GM18858 (cell line): ENCODE data around the gene PCED1B.

Experiments
- ATAC-seq: cut with Tn5 transposase; IDR thresholded peaks from one replicate; pipeline ENCODE4 v1.9.1; 2021; ENCODE audit not compliant: unreplicated experiment

The PCED1B gene

DNA sequence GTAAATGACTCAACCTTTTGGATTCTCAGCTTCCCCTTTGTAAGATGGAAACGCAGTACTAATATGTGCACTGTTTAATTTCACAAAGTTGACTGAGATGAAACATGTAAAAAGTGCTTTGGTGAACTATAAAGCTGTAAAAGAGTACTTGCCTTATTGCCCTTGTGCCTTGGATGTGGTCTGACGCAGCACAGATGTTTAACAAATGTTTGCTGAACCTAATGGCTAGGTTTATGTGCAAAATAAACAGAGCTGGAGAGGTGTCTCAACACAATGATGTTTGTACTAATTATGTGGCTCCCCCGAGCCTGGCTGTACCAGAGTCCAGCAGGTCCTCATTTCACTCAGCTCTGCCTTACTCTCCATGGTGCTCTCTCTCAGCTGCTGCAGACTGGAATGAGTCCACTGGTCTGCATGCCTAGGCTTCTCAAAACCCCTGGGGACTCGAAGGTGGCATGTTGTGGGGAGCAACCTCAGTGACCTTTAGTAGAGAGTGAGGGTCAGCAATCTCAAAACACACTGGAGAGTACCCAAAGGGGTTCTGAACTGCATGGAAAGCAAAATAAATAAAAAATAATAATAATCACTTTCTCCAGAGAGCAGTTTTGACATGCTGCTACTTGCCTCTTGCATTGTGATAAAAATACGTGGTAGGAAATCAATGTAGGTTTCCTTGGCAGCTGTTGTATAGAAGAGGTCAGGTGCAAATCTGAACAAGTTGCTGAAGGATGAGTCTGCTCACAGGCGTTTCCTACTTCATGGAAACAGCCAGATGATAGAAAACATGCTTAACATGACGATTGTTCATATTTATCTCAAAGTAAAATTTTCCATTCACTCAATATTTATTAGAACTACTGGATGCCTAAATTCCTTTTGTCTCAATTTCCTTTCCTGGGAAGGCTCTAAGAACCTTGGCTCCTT is 8.9 kb downstream of the PCED1B start:
- ATAC-seq, result no peak

DNA sequence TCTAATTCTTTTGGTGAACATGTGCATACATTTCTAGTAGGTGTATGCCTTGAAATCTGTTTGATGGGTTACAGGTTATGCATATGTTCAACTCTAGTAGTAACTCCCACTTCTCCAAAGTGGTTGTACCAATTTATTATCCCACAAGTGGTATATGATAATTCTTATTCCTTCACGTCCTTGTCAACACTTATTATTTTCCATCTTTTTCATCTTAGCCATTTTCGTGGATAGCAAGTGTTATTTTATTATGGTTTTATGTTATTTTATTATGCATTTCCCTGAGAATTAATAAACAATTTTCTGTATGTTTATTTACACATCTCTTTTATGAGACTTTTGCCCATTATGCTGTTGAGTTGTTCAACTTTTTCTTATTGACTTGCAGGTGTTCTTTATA is 11.6 kb downstream of the PCED1B start:
- ATAC-seq, result no peak

DNA sequence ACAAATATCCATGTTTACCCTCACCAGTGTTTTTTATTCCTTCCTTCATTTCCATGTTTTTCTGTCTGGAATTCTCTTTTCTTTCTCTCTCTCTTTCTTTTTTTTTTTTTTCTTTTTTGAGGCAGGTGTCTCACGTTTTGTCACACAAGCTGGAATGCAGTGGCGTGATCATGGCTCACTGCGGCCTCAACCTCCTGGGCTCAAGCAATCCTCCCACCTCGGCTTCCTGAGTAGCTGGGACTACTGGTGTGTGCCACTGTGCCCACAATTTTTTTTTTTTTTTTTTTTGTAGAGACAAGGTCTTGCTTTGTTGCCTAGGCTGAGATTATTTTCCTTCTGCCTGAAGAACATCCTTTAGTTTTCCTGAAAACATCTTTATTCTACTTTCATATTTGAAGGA is 15.4 kb downstream of the PCED1B start:
- ATAC-seq, result no peak

DNA sequence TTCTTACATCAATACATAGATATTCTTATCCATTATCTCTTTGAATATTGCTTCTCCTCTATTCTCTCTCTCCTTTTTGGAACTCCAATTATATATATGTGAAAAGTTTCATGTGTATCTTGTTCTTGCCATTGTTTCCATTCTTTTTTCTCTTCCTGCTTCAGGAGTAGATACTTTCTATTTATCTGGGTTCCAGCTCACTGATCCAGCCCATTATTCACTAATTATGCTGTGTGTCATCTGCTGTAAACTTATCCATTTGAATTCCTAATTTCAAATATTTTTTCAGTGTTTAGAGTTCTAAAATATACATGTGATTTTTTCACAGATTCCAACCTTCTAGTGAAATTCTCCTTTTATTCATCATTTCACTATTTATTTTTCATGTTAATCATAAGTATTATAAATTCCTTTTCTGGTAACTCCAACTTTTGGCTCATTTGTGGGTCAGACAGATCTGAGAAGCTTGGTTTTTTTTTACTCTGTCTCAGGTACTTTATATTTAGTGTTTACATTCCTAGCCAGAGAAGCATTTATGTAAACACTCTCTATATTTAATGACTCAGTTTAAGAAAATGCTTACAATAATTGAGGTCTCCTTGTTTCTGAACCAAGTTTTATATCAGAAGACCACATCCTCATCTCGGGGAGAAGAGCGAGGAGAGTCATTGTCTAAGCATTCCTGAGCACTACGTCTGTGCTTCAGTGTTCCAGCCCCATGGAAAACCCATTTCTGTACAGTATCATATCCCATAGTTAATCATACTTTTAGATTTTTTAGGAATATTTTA is 16.2 kb downstream of the PCED1B start:
- ATAC-seq, result no peak

DNA sequence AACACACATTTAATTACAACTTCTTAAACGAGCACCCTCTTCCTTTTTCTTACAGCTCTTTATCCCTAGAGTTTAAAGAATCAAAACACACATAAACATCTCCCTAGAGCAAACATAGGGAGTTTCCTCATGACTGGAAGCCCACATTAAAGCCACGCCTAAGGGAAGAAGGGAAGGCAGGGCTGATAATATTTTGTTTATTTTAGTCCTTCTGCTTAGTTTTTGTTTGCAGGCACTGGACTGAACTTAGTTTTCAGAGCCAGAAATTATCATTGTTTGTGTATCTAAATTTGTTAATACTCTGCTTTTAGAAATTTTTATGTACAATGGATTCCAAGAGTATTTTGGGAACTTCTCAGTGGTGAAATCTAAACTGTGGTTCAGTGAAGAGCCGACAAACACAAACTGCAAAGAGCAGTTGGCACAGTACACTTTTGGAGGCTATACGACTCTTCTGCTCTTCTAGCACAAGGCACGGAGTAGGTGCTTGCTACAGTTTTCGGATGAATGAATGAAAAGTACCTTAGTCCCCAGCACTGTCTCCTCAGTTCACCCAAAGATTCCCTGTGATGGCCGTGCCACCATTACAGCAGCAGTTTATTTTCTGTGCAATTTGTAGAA is 18.0 kb downstream of the PCED1B start:
- no peak for ATAC-seq

DNA sequence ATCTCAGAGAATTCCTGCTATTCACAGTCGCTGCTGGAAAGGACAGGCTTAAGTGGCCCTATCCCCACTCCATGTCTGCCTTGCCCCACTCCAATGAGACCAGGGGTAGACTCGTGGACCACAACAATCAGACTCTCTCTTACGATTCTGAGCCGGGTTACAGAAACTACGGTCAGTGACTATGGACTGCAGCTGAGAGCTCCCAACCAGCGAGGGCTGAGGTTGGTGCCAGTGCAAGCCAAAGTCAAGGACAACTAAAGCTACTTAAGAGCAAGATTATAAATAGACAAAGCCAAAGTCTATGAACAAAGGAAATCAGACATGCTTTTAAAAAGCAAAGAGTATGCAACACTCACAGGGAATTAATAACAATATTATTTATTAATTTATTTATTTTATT is 18.7 kb downstream of the PCED1B start:
- no peak for ATAC-seq

DNA sequence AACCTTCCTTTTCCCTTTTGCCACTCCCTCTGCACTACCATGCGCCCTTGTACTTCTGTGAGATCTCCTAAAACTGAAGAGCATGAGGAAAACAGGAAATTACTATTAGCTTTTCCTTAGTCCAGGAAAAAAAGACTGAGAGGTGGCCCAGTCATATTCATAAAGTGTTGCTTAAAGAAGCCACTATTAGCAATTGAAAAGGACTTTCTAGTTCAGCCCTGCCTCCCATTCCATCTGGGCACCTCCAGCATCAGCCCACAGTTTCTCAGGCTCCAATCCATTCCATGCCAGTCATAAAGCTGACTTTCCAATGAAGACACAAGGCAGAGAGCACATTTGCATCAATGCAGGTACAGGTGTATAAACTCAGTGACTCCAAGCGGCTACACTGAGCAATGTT is 20.2 kb downstream of the PCED1B start:
- ATAC-seq, result no peak

DNA sequence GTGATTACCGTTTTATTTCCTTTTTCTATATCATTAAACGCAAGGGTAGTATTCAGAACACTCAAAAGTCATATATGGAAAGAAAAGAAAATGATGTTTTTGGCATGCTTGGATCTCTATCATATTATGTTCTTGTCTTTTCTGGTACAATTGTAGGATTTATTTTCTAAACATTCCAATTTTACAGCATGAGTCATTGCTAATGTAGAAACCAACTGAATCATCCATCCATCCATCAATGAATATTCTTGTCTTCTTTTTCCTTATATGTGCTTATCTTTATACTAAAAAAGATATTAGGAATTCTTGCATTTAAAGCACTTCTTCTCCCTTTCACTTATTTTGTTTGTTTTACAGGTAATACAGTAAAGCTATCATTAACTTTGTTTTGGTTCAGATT is 20.7 kb downstream of the PCED1B start:
- no peak for ATAC-seq

DNA sequence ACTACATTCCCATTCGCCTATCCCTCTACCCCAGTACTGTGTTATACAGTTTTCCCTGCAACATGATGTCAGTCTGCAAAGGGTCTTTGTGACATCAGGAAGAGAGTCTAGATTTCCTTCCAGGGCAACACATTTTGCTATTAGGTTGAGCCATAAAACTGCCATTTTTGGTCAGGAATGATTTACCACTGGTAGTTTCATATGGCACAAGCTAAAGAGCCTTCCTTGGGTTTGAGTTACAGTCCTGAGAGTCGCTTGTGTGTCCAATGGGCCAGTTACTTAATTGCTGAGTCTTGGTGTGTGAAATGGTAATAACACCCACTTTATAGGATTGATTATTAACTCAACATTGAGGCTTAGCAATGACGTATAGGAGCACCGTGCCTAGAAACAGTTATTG is 23.0 kb downstream of the PCED1B start:
- ATAC-seq, result no peak

DNA sequence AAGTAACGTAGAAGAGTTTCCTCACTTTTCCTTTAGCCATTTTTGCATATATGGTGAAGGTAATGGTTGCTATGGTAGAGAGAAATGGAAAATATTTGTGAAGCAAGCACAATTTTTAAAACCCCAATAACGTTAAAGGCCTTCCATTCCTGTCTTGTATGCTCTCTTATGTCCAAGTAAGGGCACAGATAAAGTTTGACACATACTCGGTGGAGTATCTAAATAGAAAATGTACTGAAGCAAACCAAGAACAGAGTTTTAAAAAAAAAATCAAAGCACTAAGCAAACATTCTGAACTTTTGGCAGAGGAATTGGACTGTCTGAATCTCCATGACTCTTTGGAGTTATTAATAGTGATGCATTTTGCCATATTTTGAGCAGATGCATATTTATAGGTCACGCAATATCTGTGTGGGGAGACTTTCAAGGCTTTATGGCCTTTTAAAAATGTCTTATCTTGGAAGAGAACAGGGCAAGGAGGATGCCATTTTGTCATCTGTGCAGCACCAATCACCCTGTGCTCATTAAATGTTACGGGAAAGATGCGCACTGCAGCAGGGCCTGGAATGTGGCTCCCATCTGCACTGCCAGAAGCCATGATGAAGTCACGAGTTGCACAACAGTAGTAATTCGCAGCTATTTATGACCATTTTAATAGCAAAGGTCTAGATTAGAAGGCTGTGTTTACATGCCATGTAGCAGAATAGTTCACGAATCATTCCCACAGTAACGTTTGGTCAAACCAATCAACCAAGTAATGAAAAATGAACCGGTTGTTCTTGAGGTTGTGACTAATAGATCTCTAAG is 23.6 kb downstream of the PCED1B start:
- no peak for ATAC-seq

DNA sequence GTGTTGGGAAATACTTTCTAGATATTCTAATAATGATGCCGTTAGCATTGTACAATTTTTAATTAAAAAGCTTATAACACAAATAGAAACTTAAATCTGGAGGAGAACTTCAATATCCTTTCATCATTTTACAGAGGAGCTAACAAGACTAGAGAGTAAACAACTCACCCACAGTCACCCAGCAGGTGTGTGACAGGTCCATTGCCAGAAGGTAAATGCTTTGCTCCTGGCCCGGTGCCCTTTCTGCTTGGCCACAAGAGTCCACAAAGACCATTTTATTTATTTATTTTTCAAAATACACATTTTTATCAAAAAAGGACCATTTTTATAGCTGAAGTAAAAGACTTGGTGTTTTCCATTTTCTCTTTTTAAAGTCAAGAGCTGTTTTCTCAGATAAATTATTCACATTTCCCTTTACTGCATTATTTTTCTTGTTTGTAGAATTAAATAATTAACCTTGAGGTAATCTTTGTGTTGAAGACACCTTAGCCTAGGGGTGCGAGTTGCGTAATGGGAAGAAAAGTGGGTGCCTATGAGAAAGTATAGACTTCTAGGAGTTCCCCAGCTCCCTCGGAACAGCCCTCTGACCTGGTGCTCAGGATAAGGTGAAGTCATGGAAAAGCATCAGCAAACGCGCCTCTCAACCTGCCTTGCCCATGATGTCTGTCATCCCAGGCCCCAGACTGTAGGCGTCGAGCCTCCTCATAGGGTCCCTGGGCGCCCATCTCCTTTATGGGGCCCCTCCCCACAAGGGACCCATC is 26.7 kb downstream of the PCED1B start:
- no peak for ATAC-seq

DNA sequence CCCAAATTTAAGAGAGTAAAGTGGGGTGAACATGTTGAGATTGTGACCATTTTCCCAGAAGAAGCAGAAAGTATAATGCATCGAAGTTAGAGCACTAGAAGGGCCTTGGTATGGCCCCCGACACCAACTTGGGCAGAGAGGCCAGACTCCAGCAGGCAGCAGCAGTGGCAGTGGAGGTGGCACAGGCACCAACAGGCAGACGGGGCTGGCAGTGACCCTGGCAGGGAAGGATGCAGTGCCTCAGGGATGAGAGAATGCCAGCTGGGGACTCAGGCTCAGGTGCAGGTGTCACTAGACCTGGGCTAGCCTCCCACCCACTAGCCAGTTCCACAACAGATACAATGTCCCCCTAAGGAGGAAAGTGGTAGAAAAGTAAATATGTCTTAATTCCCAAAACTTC is 28.0 kb downstream of the PCED1B start:
- ATAC-seq, result no peak

DNA sequence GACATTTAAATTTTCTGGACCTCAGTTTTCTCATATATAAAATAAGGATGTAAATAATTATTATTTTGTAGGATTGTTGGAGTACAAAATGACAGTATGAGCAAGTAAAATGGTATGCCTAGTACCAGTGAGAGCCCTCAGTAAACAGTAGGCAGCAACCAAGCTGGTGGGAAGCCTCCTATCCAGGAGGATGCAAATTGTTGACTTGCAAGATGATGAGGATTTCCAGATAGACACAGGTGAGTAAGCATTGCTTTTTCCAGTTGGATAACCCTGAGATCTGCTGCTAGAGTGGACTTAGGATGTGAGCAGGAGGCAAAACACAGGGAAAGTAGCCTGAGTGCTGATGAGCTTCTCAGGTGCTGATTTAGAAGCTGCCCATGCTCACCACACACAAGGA is 28.5 kb downstream of the PCED1B start:
- no peak for ATAC-seq

DNA sequence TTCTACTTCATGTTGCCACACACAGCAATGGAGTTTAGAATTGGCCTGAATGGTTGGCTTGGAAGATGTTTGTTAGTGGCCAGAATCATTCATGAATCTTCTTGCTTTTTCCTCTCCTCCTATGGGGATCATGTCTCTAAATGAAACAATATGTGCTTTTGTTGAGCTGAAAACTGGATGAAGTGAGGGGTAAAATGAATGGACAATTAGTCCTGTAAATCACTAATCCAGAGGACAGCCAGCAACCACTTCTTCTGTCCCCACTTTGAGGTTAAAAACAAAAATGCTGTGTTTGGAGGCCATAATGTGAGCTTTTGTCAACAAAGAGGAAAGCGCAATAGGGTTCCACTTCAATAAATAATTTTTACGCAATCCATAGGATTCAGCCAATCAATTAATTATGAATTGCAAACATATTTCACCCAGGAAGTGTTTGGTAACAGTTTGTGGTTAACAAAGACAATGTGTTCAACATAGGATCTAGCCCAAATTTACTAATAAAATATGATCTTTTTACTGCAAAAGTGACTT is 30.7 kb downstream of the PCED1B start:
- ATAC-seq, result no peak

DNA sequence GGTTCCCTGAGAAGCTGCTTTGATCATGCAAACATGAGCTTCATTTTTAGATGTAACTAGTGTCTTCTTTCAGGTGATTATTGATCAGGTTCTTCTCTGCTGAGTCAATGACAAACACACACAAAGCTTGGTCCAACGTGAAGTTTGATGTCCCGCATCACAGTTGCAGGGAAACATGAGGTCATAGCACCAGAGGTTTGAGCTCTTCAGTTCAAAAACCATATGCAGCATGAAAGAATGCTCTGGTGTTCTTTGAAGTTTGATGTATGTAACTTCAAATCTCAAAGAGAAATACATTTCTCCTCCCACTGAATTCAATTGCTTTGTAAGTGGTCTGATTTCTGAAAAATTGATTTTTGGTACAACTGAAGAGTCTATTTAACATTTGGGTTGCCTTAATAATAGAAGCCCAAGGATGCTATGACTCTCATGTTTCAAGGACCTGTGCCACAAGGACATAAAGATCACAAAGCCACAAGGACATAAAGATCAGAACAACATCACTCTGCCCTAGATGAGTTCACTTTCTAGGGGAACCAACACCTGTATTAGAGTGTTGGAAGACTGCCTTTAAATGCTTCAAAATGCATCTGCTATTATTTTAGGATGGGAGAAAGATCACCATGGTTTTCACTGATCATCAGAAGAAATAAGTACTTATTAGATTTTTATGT is 31.4 kb downstream of the PCED1B start:
- no peak for ATAC-seq

DNA sequence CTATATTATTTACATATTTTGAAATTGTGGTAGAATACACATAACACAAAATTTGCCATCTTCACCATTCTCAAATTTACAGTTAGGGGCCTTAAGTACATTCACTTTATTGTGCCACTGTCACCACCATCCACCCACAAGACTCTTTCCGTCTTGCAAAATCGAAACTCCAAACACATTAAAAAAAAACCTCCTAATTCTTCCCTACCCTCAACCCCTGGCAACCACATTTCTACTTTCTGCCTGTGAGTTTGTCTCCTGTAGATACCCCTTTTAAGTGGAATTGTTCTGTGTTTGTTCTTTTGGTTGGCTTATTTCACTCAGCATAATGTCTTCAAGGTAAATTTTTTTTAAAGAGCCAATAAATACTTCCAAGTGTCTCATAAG is 32.0 kb downstream of the PCED1B start:
- no peak for ATAC-seq

DNA sequence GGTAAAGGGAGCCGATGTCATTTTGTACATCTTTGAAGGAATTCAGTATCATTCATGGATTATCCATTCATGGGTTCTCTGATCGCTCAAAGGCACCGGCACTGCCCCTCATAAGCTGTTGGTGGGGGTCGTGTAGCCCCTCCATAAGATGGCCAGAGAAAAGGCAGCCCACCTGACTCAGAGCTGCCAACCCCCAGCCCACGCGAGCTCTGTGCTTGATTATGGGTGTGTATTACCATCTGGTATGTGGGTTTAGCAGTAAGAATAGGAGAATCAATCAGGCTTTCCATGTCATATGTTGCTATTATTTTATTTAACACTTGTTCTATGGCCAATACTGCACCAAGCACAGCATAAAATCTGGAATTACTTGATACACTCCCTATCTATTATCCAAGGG is 32.4 kb downstream of the PCED1B start:
- ATAC-seq, result no peak

DNA sequence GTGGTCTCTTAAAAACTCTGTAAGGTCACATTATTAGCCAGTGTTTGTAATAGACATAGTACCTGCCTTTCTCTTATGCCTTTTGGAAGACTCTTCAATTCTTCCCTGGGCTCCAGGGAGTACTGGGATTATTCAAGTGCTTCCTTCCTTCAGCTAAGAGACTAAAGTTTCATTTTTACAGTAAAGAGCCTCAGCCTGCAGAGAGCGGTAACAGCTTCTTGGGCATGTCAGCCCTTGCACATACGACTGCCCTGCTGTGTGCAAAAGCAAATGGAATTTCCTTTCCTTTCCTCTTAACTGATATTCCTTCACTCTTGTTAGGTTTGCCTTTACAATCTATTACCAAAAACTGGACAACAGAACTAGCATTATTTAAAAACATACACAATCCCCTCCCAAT is 33.3 kb downstream of the PCED1B start:
- ATAC-seq, result no peak

DNA sequence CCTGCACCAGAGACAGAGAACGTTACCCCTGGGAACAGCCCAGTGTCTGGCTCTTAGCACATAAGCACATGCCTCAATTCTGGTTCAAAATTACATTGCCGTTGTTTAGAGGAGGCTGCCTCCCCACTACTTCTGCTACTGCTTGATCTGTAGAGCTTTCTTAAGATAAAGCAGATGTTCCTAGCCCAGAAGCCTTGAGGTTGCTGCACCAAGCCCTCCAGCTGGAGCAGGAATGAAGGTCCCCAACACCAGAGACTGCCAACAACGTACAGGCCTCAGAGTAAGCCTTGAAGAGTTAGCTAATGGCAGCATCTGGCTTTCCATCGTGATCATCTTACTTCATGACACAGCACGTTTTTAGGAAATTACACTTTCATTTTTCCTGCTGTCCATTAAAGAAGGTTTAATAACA is 35.1 kb downstream of the PCED1B start:
- ATAC-seq, result no peak
